ENCODE results near the gene SULT1A2. TPM values are rescaled to one million over a fixed set of nuclear protein-coding genes. Genes with fewer than 3 reads are reported as not detected.
"Not testable (repeated sequence)": the region's sequence is repeated elsewhere in the genome, so short reads cannot be mapped to it uniquely, and the experiment has no call there.

Gene SULT1A2
- total RNA-seq, 2 experiments from 2014 or later, result 0.26 to 0.30 TPM

DNA sequence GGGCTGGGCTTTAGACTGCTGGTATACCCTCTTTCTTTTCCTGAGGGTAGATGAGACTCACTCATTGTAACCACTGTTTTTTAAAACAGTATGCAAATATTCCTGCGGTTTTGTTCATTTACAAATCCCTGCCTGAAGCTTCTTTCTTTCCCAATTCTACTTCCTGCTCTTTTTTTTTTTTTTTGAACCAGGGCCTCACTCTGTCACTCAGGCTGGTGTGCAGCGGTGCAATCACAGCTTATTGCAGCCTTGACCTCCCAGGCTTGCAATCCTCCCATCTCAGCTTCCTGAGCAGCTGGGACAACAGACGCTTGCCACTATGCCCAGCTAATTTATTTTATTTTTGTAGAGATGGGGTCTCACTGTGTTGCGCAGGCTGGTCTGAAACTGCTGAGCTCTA lies 21.0 kb upstream of the SULT1A2 start:
- Mint-ChIP-seq H3K36me3 (ENCODE audit: low read depth) (peaks cover 8% of the 10 kb centered on the region), H3K4me1 (peaks cover 11% of the 10 kb centered on the region), H3K27me3 (no peaks in the 10 kb centered on the region), H3K27ac (no peak overlapping the region), H3K9me3 (ENCODE audit: low read depth) (no peaks in the 10 kb centered on the region), H3K4me3 (no peak overlapping the region)
- DNase-seq, result no peak
- POLR2A ChIA-PET, result interaction anchor here (0.6 kb wide), 1 partner anchor 479 kb away, joined by 3 read pairs; no protein-coding TSS in a partner anchor
- CTCF ChIA-PET, result interaction anchor here (0.7 to 1.1 kb wide), 2 partner anchors 13 to 545 kb away, joined by 3 read pairs; no protein-coding TSS in a partner anchor
- ATAC-seq, result no peak
- intact Hi-C loops (cut with DNase I, micrococcal nuclease), result no loop called here

DNA sequence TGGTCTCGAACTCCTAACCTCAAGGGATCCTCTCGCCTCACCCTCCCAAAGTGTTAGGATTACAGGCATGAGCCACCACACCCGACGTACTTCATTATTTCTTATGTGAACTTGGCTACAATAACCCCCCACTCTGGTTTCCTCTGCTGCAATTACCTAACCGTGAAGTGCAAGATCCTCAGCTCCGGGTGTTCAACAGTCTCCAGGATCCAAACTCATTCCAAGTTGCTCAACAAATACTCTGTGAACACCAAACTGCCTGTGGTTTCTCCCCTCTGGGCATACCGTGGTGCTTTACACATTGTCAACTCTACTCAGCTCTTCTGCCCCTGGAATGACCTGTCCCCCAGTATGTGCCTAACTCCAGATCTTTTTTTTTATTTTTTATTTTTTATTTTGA lies 19.8 kb upstream of the SULT1A2 start:
- POLR2A ChIA-PET, result interaction anchor here (0.6 kb wide), 1 partner anchor 60 kb away, joined by 4 read pairs; no protein-coding TSS in a partner anchor

DNA sequence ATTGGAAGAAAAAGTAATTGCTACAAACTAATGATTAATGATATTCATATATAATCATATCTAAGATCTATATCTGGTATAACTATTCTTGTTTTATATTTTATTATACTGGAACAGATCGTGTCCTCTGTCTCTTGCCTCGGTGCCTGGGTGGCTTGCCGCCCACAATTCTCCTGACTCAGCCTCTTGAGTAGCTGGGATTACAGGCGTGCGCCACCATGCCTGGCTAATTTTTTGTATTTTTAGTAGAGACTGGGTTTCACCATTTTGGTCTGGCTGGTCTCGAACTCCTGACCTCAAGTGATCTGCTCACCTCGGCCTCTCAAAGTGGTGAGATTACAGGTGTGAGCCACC lies 19.4 kb upstream of the SULT1A2 start:
- H3K4me3 Mint-ChIP-seq; H3K9me3 Mint-ChIP-seq (ENCODE audit: low read depth); H3K4me1 Mint-ChIP-seq; H3K27me3 Mint-ChIP-seq; H3K27ac Mint-ChIP-seq; ATAC-seq; intact Hi-C loops (cut with DNase I, micrococcal nuclease); DNase-seq; H3K36me3 Mint-ChIP-seq (ENCODE audit: low read depth): not testable (repeated sequence)
- CTCF ChIA-PET, result interaction anchor here (0.5 to 1.1 kb wide), 2 partner anchors 9 to 1346 kb away, joined by 3 to 4 read pairs; no protein-coding TSS in a partner anchor
- POLR2A ChIA-PET, result interaction anchor here (0.6 kb wide), 1 partner anchor 59 kb away, joined by 4 read pairs; no protein-coding TSS in a partner anchor

More for the DNA sequence above, 19.8 kb upstream of the SULT1A2 start:
- Mint-ChIP-seq H3K27ac (no peak overlapping the region), H3K9me3 (ENCODE audit: low read depth) (no peaks in the 10 kb centered on the region), H3K36me3 (ENCODE audit: low read depth) (peaks cover 8% of the 10 kb centered on the region), H3K4me1 (peaks cover 2% of the 10 kb centered on the region), H3K27me3 (no peaks in the 10 kb centered on the region), H3K4me3 (no peak overlapping the region)
- intact Hi-C loops (cut with DNase I, micrococcal nuclease), result no loop called here
- CTCF ChIA-PET, result interaction anchor here (0.5 to 1.1 kb wide), 3 partner anchors 9 to 1346 kb away, joined by 3 to 5 read pairs (median 4); no protein-coding TSS in a partner anchor
- DNase-seq (no peak), ATAC-seq (no peak)

DNA sequence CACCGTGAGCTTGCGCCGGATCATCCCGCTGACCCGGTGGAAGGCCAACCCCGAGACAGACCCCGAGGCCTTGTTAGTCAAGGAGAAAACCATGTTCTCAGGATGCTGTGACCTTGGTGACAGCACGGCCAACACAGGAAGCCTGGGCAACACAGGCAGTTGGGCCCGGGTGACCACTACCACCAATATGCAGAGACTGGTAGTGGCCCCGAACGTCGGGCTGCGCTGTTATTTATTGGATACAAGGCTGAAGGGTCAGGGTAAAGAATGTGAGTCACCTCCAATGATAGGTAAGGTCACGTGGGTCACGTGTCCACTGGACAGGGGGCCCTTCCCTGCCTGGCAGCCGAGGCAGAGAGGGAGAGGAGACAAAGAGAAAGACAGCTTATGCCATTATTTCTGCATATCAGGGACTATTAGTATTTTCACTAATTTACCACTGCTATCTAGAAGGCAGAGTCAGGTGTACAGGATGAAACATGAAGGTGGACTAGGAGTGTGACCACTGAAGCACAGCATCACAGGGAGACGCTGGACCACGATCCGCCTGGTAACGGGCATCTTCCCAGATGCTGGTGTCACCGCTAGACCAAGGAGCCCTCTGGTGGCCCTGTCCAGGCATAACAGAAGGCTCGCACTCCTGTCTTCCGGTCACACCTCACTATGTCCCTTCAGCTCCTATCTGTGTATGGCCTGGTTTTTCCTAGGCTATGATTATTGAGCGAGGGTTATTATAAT lies 18.8 kb upstream of the SULT1A2 start:
- CTCF ChIA-PET, H3K27ac Mint-ChIP-seq, ATAC-seq: not testable (repeated sequence)

DNA sequence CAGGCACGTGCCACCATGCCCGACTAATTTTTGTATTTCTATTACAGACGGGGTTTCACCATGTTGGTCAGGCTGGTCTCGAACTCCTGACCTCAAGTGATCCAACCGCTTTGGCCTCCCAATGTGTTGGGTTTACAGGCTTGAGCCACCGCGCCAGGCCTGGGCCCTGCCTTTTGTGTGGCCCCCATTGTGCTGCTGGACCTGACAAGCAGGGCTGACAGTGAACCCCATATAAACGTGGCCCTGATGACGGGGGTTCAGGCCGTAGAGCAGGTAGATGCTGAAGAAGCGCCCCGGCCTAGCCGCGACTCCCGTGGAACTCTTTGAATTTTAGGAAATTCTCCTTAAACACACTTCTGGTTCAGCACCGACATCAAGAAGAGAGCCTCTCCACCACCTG lies 17.7 kb upstream of the SULT1A2 start:
- H3K9me3 Mint-ChIP-seq (ENCODE audit: low read depth); H3K27me3 Mint-ChIP-seq; H3K4me1 Mint-ChIP-seq; H3K36me3 Mint-ChIP-seq (ENCODE audit: low read depth); POLR2A ChIA-PET; ATAC-seq; CTCF ChIA-PET; DNase-seq; H3K27ac Mint-ChIP-seq; intact Hi-C loops (cut with DNase I, micrococcal nuclease); H3K4me3 Mint-ChIP-seq: not testable (repeated sequence)

More for the DNA sequence above, 18.8 kb upstream of the SULT1A2 start:
- intact Hi-C loops (cut with DNase I, micrococcal nuclease); H3K4me3 Mint-ChIP-seq; H3K4me1 Mint-ChIP-seq; H3K27me3 Mint-ChIP-seq; POLR2A ChIA-PET; H3K9me3 Mint-ChIP-seq (ENCODE audit: low read depth); H3K36me3 Mint-ChIP-seq (ENCODE audit: low read depth): not testable (repeated sequence)
- DNase-seq, result peak; percentile 60

DNA sequence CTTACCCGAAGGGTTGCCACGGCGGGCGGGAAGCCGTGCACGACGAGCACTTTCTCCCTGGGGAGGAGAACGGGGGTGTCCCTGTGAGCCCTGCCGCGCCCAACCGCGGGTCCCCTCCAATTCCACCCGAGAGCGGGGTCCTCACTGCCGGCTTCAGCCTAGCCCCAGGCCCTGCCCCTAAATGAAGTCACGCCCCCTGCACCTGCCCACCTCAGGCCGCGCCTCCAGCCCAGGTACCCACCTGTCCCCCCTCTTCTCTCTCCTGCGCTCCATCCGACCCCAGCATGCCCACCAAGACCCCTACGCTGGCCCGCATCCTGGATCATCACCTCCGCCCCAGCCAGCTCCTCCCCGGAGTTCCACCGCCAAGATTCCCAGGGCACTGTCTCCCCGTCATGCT lies 17.1 kb upstream of the SULT1A2 start:
- H3K36me3 Mint-ChIP-seq (ENCODE audit: low read depth); H3K9me3 Mint-ChIP-seq (ENCODE audit: low read depth); intact Hi-C loops (cut with DNase I, micrococcal nuclease); DNase-seq; ATAC-seq; H3K4me1 Mint-ChIP-seq; POLR2A ChIA-PET; H3K4me3 Mint-ChIP-seq; CTCF ChIA-PET; H3K27ac Mint-ChIP-seq; H3K27me3 Mint-ChIP-seq: not testable (repeated sequence)

DNA sequence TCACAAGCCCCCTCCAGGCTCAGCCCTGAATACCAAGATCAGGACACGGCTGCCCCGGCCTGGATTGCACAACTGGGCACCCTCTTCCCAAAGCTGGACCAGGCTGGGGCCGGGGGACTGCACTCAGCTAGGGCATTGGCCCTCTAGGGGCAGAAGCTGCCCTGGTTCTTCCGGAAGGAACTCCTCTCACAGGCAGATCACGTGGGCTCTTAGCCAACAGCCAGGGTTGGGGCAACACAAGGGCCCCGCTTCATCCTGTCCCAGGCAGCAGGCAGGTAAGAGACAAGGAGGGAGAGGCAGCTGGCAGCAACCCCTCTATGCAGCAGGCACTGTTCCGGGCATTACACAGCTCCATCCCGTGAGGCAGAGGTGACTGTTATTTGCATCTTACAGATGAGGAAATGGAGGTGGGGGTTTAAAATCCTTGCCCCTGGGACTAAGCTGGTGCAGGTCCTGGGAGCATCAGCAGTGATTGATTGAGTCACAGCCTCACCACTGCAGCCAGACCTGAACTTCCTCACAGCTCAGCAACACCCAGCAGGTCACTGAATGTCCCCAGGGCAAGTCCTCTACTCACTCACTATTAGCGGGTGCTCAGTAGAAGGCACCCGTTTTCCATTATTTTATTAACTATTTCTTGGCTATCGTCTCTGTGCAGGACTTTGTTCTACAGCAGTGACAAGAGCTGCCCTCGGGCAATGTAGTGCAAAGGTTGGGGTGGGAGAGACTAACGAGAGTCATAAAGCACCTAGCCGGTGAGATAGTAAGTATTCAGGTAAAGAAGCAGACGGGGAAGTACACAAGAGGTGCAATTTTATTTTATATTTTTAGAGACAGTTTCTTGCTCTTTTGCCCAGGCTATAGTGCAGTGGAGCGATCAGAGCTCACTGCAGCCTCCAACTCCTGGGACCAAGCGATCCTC lies 15.8 kb upstream of the SULT1A2 start:
- CTCF ChIA-PET; DNase-seq; H3K27ac Mint-ChIP-seq; H3K36me3 Mint-ChIP-seq (ENCODE audit: low read depth); POLR2A ChIA-PET; H3K27me3 Mint-ChIP-seq; H3K4me1 Mint-ChIP-seq; H3K4me3 Mint-ChIP-seq; intact Hi-C loops (cut with DNase I, micrococcal nuclease); H3K9me3 Mint-ChIP-seq (ENCODE audit: low read depth): not testable (repeated sequence)
- peak; percentile 95 for ATAC-seq

DNA sequence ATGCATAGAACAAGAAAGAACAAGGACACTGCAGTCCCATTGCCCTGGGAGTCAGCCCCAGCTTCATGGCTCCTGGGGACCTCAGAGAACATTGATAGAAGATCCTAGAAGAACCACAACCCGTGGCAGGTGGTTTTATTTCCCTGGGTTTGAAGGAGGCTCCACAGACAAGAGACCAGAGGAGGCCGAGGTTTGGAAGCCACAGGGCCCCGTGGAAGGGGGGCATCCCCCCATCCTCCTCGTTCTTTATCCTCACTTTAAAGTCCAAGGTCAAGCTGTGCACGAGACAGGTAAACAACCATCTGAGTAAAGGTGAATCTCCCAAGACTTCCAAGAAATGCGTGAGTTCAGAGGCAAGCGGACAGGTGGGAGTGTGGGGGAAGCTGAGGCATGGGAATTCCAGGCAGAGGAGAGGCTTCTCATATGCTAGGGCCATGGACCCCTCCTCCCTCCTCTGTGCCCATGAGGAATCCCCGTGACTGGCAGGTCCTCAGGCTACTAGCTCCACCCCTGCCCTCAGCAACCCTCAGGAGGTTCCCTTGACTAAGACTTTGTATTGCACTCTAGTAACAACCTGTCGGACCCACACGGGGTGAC lies 13.8 kb upstream of the SULT1A2 start:
- DNase-seq (no peak), ATAC-seq (no peak)
- H3K27ac Mint-ChIP-seq, result peak overlapping the region; percentile 8
- no peak overlapping the region for H3K4me3 Mint-ChIP-seq
- H3K4me1 Mint-ChIP-seq, result peaks cover 9% of the 10 kb centered on the region
- ChIA-PET CTCF (interaction anchor here (0.7 kb wide), 1 partner anchor 423 kb away, joined by 3 read pairs; no protein-coding TSS in a partner anchor), POLR2A (no interaction called here)
- H3K9me3 Mint-ChIP-seq (ENCODE audit: low read depth), result no peaks in the 10 kb centered on the region
- intact Hi-C loops (cut with DNase I, micrococcal nuclease), result no loop called here
- H3K27me3 Mint-ChIP-seq, result no peaks in the 10 kb centered on the region
- H3K36me3 Mint-ChIP-seq (ENCODE audit: low read depth), result no peaks in the 10 kb centered on the region

DNA sequence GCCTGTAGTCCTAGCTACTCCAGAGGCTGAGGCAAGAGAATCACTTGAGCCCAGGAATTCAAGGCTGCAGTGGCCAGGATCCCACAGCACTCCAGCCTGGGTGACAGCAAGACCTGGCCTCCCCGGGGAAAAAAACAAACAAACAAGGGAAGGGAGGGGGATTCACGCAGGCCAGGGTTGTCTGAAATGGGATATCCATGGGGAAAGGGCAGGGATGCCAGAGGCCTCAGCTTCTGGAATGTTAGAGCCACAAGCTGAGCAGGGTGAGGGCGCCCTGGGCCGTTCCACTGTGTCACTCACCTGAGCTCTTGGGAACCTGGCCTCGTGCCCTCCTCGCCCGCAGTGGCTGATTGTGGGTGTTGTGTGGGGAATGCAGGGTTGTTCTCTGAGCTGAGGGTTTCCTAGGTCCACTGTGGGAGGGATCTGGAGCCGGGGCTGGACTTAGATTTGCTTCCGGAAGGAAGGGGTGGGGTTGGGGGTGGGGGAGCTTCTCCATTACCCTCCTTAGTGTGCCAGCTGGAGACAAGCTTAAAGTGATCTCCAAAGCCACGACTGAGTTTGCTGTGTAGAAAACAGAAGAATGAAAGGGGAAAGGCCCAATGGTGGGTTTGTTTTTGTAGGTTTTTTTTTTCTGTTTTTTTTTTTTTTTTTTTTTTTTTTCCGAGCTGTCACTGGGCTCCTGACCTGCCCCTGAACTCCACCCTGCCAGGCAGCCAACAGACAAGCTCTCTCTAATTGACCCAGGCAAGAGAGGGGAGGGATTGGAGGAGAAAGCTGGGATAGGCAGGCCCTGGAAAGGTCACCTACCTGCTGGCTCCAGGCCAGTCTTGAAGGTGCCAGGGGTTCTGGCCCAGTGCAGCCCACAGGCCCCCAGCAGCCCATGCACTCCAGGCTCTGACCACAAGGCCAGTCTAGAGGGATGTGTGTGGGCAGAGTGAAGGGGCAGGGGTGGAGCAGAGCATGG lies 13.1 kb upstream of the SULT1A2 start, which contains the start of gene SULT1A1:
Gene SULT1A1 (minus strand): TSS at position 414 of the 964 bp plus-strand sequence. CDS start 1,189 bp downstream, outside the sequence.
- CTCF ChIA-PET, result interaction anchor here (0.7 kb wide), 2 partner anchors 381 to 424 kb away, joined by 3 read pairs; no protein-coding TSS in a partner anchor
- POLR2A ChIA-PET, result no interaction called here
- Mint-ChIP-seq H3K27me3 (no peaks in the 10 kb centered on the region), H3K9me3 (ENCODE audit: low read depth) (no peaks in the 10 kb centered on the region), H3K4me3 (no peak within 1 kb of the TSS), H3K27ac (peak within 1 kb of the TSS; percentile 8), H3K36me3 (ENCODE audit: low read depth) (peaks cover 2% of the 10 kb centered on the region), H3K4me1 (peaks cover 9% of the 10 kb centered on the region)
- DNase-seq, result no peak
- intact Hi-C loops (cut with DNase I, micrococcal nuclease), result no loop called here
- no peak for ATAC-seq

DNA sequence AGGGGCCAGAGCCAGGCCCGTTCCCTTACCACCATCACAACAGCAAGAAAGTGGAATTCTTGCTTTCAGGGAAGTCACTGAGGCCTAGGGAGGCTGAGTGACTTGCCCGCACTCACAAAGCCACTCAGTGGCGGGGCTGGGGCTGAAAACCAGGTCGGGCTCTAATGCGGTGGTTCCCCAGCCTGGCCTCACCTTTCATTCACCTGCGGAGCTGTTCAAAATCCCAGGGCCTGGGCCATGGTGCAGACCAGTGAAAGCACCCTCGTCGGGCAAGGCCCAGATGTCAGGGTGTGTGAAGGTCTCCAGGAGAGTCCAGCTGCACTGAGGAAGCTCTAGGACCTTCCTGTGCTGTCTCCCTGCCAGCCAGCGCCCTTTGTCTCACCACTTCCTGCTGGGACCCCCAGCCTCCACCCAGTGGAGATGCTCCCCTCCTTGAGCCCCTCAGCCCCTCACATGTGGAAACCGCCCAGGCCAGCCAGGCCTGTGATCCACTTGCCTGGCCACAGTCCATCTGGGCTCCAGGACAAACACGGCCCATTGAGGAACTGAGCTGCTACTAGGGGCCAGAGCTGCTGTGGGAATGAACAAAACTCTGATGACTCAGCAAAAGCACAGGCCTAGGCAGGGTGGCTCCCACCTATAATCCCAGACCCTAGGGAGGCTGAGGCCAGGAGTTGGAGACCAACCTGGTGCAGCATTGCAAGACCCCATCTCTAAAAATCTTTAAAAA lies 12.2 kb upstream of the SULT1A2 start:
- H3K27ac Mint-ChIP-seq; H3K9me3 Mint-ChIP-seq (ENCODE audit: low read depth); H3K27me3 Mint-ChIP-seq; ATAC-seq; H3K36me3 Mint-ChIP-seq (ENCODE audit: low read depth); DNase-seq; H3K4me1 Mint-ChIP-seq; POLR2A ChIA-PET; H3K4me3 Mint-ChIP-seq; intact Hi-C loops (cut with DNase I, micrococcal nuclease): not testable (repeated sequence)
- CTCF ChIA-PET, result interaction anchor here (1.0 kb wide), 1 partner anchor 11 kb away, joined by 4 read pairs; no protein-coding TSS in a partner anchor
